ENCODE results near the gene GTF3A.

DNA sequence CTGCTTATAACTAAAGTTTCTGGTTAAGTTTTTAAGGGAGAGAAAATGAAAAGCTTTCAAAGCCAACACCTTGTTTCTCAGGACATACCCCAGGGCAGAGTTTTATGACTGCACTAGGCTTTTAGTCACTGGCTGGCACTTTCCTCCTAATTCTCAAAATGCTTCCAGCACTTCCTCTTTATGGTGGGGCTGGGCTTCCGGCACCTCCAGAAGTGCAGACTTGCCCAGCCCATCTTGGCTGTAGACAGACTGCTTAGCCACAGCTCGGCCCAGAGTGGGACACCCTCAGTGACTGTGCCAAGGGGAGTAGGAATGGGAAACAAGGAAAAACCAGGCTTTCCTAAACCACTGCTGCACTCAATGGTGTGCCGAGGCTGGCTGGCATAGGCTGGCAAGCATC, 23.2 kb upstream of the GTF3A start:
- TF ChIP-seq TAF1 (IDR thresholded peaks at IDR 0.05; ENCODE audit: borderline replicate concordance, low read depth, low read length) (no peak), POLR2A (IDR thresholded peaks at IDR 0.05; ENCODE audit: low read depth, low read length) (no peak)
